ENCODE results near the gene CERS2. TPM values are rescaled to one million over a fixed set of nuclear protein-coding genes. Genes with fewer than 3 reads are reported as not detected.

Gene CERS2
- total RNA-seq, 1 donor from 2014 or later = 189 TPM

- Histone ChIP-seq H3K36me3 (ENCODE audit: insufficient read depth, low read length) (peaks cover 33% of the 10 kb centered on the region), H4K20me1 (ENCODE audit: insufficient read depth, low read length) (no peaks in the 10 kb centered on the region), H3K27ac (ENCODE audit: low read depth, low read length) (no peak overlapping the region), H2AFZ (ENCODE audit: low read depth, low read length) (no peak overlapping the region), H3K4me3 (ENCODE audit: insufficient read depth, low read depth, low read length) (no peak overlapping the region), H3K79me2 (ENCODE audit: insufficient read depth, low read length) (no peaks in the 10 kb centered on the region), H3K9ac (ENCODE audit: low read length) (no peak overlapping the region), H3K9me3 (ENCODE audit: insufficient read depth, low read depth, low read length) (no peaks in the 10 kb centered on the region), H3K27me3 (ENCODE audit: insufficient read depth, low read length) (no peaks in the 10 kb centered on the region), H3K4me2 (ENCODE audit: low read length) (no peak overlapping the region), H3K4me1 (ENCODE audit: insufficient read depth, low read length) (no peaks in the 10 kb centered on the region)
- H3K4me3 Mint-ChIP-seq (ENCODE audit: unreplicated experiment) = no peak overlapping the region
- no peak overlapping the region for H3K27ac Mint-ChIP-seq (ENCODE audit: unreplicated experiment)
- TF ChIP-seq CTCF (IDR thresholded peaks at IDR 0.05; ENCODE audit: insufficient read depth, low read depth, low read length) (no peak), EZH2 (IDR thresholded peaks at IDR 0.05; ENCODE audit: insufficient read depth, low read length) (no peak)
- no peaks in the 10 kb centered on the region for H3K9me3 Mint-ChIP-seq (ENCODE audit: unreplicated experiment)
- H3K36me3 Mint-ChIP-seq (ENCODE audit: low read depth, unreplicated experiment) = peaks cover 22% of the 10 kb centered on the region
- no peaks in the 10 kb centered on the region for H3K27me3 Mint-ChIP-seq (ENCODE audit: low read depth, unreplicated experiment)
- DNase-seq (ENCODE audit: low read depth) = no peak
- no peak for FAIRE-seq
- H3K4me1 Mint-ChIP-seq (ENCODE audit: low read depth, unreplicated experiment) = no peaks in the 10 kb centered on the region
Measured at GRCh38 chr1:150954708-150955107, 19.9 kb downstream of the CERS2 start.

- H3K36me3 Mint-ChIP-seq (ENCODE audit: low read depth, unreplicated experiment) = peaks cover 25% of the 10 kb centered on the region
- H3K27me3 ChIP-seq (ENCODE audit: insufficient read depth, low read length) = no peaks in the 10 kb centered on the region
- no peak overlapping the region for H3K27ac Mint-ChIP-seq (ENCODE audit: unreplicated experiment)
Measured at GRCh38 chr1:150944856-150945255, 29.8 kb downstream of the CERS2 start.

More at GRCh38 chr1:150944856-150945255, 29.8 kb downstream of the CERS2 start:
- Histone ChIP-seq H2AFZ (ENCODE audit: low read depth, low read length) (no peak overlapping the region), H3K4me2 (ENCODE audit: low read length) (no peak overlapping the region), H3K4me1 (ENCODE audit: insufficient read depth, low read length) (no peaks in the 10 kb centered on the region), H3K9ac (ENCODE audit: low read length) (no peak overlapping the region), H3K27ac (ENCODE audit: low read depth, low read length) (no peak overlapping the region), H3K79me2 (ENCODE audit: insufficient read depth, low read length) (no peaks in the 10 kb centered on the region), H3K9me3 (ENCODE audit: insufficient read depth, low read depth, low read length) (no peaks in the 10 kb centered on the region), H3K36me3 (ENCODE audit: insufficient read depth, low read length) (peaks cover 62% of the 10 kb centered on the region), H3K4me3 (ENCODE audit: insufficient read depth, low read depth, low read length) (no peak overlapping the region), H4K20me1 (ENCODE audit: insufficient read depth, low read length) (no peaks in the 10 kb centered on the region)
- TF ChIP-seq CTCF (IDR thresholded peaks at IDR 0.05; ENCODE audit: insufficient read depth, low read depth, low read length) (no peak), EZH2 (IDR thresholded peaks at IDR 0.05; ENCODE audit: insufficient read depth, low read length) (no peak)
- H3K9me3 Mint-ChIP-seq (ENCODE audit: unreplicated experiment) = no peaks in the 10 kb centered on the region
- no peak for DNase-seq (ENCODE audit: low read depth)
- no peaks in the 10 kb centered on the region for H3K27me3 Mint-ChIP-seq (ENCODE audit: low read depth, unreplicated experiment)
- no peaks in the 10 kb centered on the region for H3K4me1 Mint-ChIP-seq (ENCODE audit: low read depth, unreplicated experiment)
- no peak overlapping the region for H3K4me3 Mint-ChIP-seq (ENCODE audit: unreplicated experiment)
- no peak for FAIRE-seq

Data from astrocyte (in vitro differentiated cells and primary cell).